HG02623 (cell line): ENCODE data around the gene SESN2.

Experiments
- ATAC-seq: cut with Tn5 transposase; IDR thresholded peaks from one replicate; pipeline ENCODE4 v1.9.1; 2021; ENCODE audit warnings: moderate library complexity; ENCODE audit not compliant: unreplicated experiment

Gene SESN2

GRCh38 chr1:28282426-28283407 lies 23.4 kb downstream of the SESN2 start:
- no peak for ATAC-seq

GRCh38 chr1:28286111-28286510 lies 26.8 kb downstream of the SESN2 start:
- no peak for ATAC-seq

GRCh38 chr1:28288487-28288886 lies 29.2 kb downstream of the SESN2 start:
- no peak for ATAC-seq

- ATAC-seq, result no peak
Measured at GRCh38 chr1:28290851-28291250, 31.5 kb downstream of the SESN2 start.

- no peak for ATAC-seq
Measured at GRCh38 chr1:28291711-28292110, 32.4 kb downstream of the SESN2 start.

GRCh38 chr1:28295936-28296335 lies 36.6 kb downstream of the SESN2 start:
- no peak for ATAC-seq

- no peak for ATAC-seq
Measured at GRCh38 chr1:28296401-28297261, 37.3 kb downstream of the SESN2 start.

- ATAC-seq, result no peak
Measured at GRCh38 chr1:28297826-28298225, 38.5 kb downstream of the SESN2 start.

GRCh38 chr1:28298438-28298837 lies 39.1 kb downstream of the SESN2 start:
- no peak for ATAC-seq

- no peak for ATAC-seq
Measured at GRCh38 chr1:28301368-28302174, 42.3 kb downstream of the SESN2 start.

GRCh38 chr1:28302247-28302646 lies 42.9 kb downstream of the SESN2 start:
- no peak for ATAC-seq

- ATAC-seq, result no peak
Measured at GRCh38 chr1:28306301-28306949, 47.1 kb downstream of the SESN2 start.

GRCh38 chr1:28308750-28309149 lies 49.4 kb downstream of the SESN2 start:
- no peak for ATAC-seq

GRCh38 chr1:28309702-28310101 lies 50.4 kb downstream of the SESN2 start:
- no peak for ATAC-seq

- no peak for ATAC-seq
Measured at GRCh38 chr1:28313702-28314546, 54.6 kb downstream of the SESN2 start.

- no peak for ATAC-seq
Measured at GRCh38 chr1:28314547-28314941, 55.2 kb downstream of the SESN2 start.

GRCh38 chr1:28317014-28317413 lies 57.7 kb downstream of the SESN2 start:
- no peak for ATAC-seq

GRCh38 chr1:28322194-28322593 lies 62.9 kb downstream of the SESN2 start:
- no peak for ATAC-seq

- ATAC-seq, result no peak
Measured at GRCh38 chr1:28323720-28324119, 64.4 kb downstream of the SESN2 start.
